Measurements from ENCODE around the gene TBXAS1.
"Not testable (repeated sequence)": the region's sequence is repeated elsewhere in the genome, so short reads cannot be mapped to it uniquely, and the experiment has no call there.

Gene TBXAS1

GRCh38 chr7:139909379-139910050, 80.5 kb downstream of the TBXAS1 start:
- FAIRE-seq = no peak

GRCh38 chr7:139913021-139913844, 84.2 kb downstream of the TBXAS1 start:
- no peak for FAIRE-seq
- no peak for DNase-seq (ENCODE audit: insufficient read length, low spot score)

More at GRCh38 chr7:139909379-139910050, 80.5 kb downstream of the TBXAS1 start:
- no peak for DNase-seq (ENCODE audit: insufficient read length, low spot score)

GRCh38 chr7:139913845-139914135, 84.7 kb downstream of the TBXAS1 start:
- FAIRE-seq = no peak
- DNase-seq (ENCODE audit: insufficient read length, low spot score) = no peak

- FAIRE-seq = no peak
- no peak for DNase-seq (ENCODE audit: insufficient read length, low spot score)
These were observed 85.5 kb downstream of the TBXAS1 start for GRCh38 chr7:139914306-139915267.

GRCh38 chr7:139915268-139915863, 86.3 kb downstream of the TBXAS1 start:
- no peak for FAIRE-seq
- DNase-seq (ENCODE audit: insufficient read length, low spot score) = no peak

GRCh38 chr7:139915864-139916716, 87.0 kb downstream of the TBXAS1 start:
- FAIRE-seq (peak; percentile 94), DNase-seq (ENCODE audit: insufficient read length, low spot score) (peak; percentile 60)

GRCh38 chr7:139916717-139917395, 87.8 kb downstream of the TBXAS1 start:
- DNase-seq (ENCODE audit: insufficient read length, low spot score) = peak; percentile 54
- FAIRE-seq = no peak

- DNase-seq (ENCODE audit: insufficient read length, low spot score) (no peak), FAIRE-seq (no peak)
These were observed 88.8 kb downstream of the TBXAS1 start for GRCh38 chr7:139917851-139918250.

- no peak for DNase-seq (ENCODE audit: insufficient read length, low spot score)
- FAIRE-seq = no peak
These were observed 89.4 kb downstream of the TBXAS1 start for GRCh38 chr7:139918480-139918879.

GRCh38 chr7:139923090-139923489, 94.0 kb downstream of the TBXAS1 start:
- DNase-seq (ENCODE audit: insufficient read length, low spot score) (no peak), FAIRE-seq (no peak)

- DNase-seq (ENCODE audit: insufficient read length, low spot score) = no peak
- FAIRE-seq = no peak
These were observed 95.4 kb downstream of the TBXAS1 start for GRCh38 chr7:139924461-139924860.

- not testable (repeated sequence) for FAIRE-seq; DNase-seq (ENCODE audit: insufficient read length, low spot score)
These were observed 100.2 kb downstream of the TBXAS1 start for GRCh38 chr7:139929221-139929620.

GRCh38 chr7:139930286-139930965, 101.4 kb downstream of the TBXAS1 start:
- FAIRE-seq = no peak
- no peak for DNase-seq (ENCODE audit: insufficient read length, low spot score)

- FAIRE-seq = no peak
- no peak for DNase-seq (ENCODE audit: insufficient read length, low spot score)
These were observed 102.3 kb downstream of the TBXAS1 start for GRCh38 chr7:139931190-139931934.

GRCh38 chr7:139932531-139932930, 103.5 kb downstream of the TBXAS1 start:
- FAIRE-seq (no peak), DNase-seq (ENCODE audit: insufficient read length, low spot score) (no peak)

GRCh38 chr7:139936760-139937310, 107.8 kb downstream of the TBXAS1 start:
- DNase-seq (ENCODE audit: insufficient read length, low spot score) = no peak
- FAIRE-seq = no peak

- FAIRE-seq (no peak), DNase-seq (ENCODE audit: insufficient read length, low spot score) (no peak)
These were observed 108.7 kb downstream of the TBXAS1 start for GRCh38 chr7:139937715-139938114.

- no peak for FAIRE-seq
- no peak for DNase-seq (ENCODE audit: insufficient read length, low spot score)
These were observed 111.8 kb downstream of the TBXAS1 start for GRCh38 chr7:139940866-139941265.

Data from GM19239 (cell line).